Activated CD4-positive, alpha-beta T cell treated with anti-CD3 and anti-CD28 coated beads for 48 hours (primary cell): ENCODE measurements around the gene ZNF18.
A peak's percentile ranks its signal among the peaks of the same experiment; 100 is the strongest.
"Not testable (repeated sequence)": the region's sequence is repeated elsewhere in the genome, so short reads cannot be mapped to it uniquely, and the experiment has no call there.

Source experiments
- DNase-seq: peaks from one replicate; pipeline ENCODE4 v3.0.0-alpha.2; 2020

ZNF18 gene

GRCh38 chr17:11986179-11986941, 10.9 kb downstream of the ZNF18 start:
- DNase-seq: no peak

- DNase-seq: no peak
Observed at GRCh38 chr17:11981862-11982261, 15.4 kb downstream of the ZNF18 start.

DNA sequence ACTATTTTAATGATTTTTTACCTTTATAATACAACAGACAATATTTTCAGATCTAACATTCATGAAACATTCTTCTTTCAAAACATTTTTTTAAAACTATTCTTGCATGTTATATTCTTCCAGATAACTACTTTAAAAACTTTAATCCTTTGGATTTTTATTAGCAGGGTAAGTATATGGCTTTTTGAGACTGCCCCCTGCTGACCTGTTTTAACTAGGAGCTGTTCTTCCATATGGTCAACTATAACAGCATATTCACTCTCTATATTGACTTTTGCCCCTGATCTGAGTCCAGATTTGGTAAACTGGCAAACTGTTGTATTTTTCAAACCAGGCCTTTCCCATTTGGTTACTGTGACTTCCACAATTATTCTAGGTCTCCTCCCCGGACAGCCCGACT, 16.5 kb downstream of the ZNF18 start:
- no peak for DNase-seq

DNA sequence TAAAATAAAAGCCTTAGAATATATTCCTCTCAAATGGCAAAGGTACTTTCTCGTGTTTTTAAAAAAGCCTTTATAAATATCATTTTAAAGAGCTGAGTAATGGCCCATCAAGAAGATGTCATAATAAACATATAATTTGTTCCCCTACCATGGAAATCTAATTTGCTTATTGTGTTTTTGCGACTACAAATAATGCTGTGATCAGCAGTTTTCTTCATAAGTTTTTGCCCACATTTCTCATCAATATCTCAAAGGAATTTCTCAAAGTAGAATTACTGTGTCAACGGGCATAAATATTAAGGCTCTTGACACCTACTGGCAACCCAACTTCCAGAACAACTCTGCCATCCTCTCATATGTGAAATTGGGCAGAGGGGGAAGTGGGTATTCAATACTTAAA, 17.5 kb downstream of the ZNF18 start:
- DNase-seq: no peak

GRCh38 chr17:11972741-11973140, 24.5 kb downstream of the ZNF18 start:
- DNase-seq: not testable (repeated sequence)

- DNase-seq: no peak
Observed at GRCh38 chr17:11969565-11969964, 27.7 kb downstream of the ZNF18 start.

DNA sequence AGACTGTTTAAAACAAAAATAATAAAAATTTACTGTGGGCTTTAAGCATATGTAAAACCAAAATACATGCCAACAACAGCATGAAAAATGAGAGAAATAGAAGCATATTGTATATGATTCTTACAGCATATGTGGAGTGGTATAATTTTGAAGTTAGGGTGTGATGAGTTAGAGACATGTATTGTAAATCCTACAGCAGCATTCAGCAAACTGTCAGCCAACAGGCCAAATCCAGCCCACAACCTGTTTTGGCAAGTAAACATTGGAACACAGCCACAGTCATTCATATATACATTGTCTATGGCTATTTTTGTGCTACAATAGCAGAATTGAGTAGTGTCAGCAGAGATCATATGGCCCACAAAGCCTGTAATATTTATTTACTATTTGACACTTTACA, 42.3 kb downstream of the ZNF18 start:
- no peak for DNase-seq

- DNase-seq: no peak
Observed at GRCh38 chr17:11953924-11954323, 43.4 kb downstream of the ZNF18 start.

GRCh38 chr17:11952610-11953009, 44.7 kb downstream of the ZNF18 start:
- DNase-seq: no peak

- DNase-seq: no peak
Observed at GRCh38 chr17:11950771-11951519, 46.3 kb downstream of the ZNF18 start.

DNA sequence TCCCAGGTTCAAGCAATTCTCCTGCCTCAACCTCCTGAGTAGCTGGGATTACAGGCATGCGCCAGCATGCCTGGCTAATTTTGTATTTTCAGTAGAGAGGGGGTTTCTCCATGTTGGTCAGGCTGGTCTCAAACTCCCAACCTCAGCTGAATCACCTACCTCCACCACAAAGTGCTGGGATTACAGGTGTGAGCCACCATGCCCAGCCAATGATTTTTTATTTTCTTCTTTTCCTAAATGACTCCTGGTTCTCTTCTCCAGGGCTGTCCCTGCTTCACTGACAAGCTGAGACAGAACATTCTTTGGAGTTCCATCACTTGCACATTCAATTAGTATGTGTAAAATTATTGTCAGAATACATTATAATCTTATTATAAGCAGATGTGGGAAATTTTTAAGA, 47.7 kb downstream of the ZNF18 start:
- DNase-seq: not testable (repeated sequence)

GRCh38 chr17:11948789-11949188, 48.5 kb downstream of the ZNF18 start:
- no peak for DNase-seq

DNA sequence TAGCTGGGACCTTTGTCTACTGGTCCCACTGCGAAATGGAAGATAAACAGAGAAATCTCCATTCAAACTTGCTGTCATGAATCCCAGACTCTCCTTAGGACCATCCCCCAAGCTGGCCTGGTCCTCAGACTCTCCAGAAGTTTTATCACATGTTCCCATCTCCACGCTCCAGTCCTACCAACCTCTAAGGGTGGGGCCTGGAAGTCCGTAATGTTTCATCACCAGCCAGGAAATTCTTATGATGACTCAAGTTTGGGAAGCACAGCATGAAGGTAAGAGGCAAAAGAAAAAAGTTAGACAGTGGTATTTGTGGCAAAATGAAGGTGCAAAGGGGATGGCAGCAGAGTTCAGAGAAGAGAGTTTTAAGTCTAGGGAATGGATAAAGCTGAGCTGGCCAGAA, 52.7 kb downstream of the ZNF18 start:
- no peak for DNase-seq

GRCh38 chr17:11943759-11944347, 53.4 kb downstream of the ZNF18 start:
- no peak for DNase-seq

GRCh38 chr17:11943086-11943485, 54.2 kb downstream of the ZNF18 start:
- not testable (repeated sequence) for DNase-seq

- no peak for DNase-seq
Observed at GRCh38 chr17:11940904-11941303, 56.4 kb downstream of the ZNF18 start.

DNA sequence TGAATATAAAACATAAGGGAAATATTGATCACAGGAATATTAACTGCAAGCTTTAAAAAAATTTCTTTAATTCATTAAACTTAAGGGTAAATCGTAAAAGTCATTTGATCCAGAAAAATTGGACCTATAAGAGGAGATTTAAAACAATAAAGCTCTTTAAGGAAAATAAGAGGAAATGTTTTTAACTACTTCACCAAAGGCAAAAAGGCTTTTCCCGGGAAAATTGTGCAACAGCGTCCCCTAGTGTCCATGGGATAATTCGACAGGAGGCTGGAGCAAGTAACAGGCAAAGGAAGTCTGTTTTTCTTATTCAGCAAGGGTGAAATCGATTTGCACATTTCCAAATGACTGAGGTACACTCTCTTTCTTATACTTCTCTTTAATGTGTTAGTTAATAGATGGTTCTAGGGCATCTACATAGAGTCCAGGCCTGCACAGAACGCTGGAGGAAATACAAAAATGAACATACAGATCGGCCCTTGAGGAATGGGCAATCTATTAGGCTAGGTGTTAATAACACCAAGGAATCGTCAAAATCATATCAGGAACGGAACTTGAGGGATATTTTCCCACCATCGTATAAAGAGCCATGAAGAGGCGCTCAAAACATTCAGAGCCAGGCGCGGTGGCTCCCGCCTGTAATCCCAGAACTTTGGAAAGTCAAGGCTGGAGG, 61.4 kb downstream of the ZNF18 start:
- DNase-seq: peak; percentile 51

DNA sequence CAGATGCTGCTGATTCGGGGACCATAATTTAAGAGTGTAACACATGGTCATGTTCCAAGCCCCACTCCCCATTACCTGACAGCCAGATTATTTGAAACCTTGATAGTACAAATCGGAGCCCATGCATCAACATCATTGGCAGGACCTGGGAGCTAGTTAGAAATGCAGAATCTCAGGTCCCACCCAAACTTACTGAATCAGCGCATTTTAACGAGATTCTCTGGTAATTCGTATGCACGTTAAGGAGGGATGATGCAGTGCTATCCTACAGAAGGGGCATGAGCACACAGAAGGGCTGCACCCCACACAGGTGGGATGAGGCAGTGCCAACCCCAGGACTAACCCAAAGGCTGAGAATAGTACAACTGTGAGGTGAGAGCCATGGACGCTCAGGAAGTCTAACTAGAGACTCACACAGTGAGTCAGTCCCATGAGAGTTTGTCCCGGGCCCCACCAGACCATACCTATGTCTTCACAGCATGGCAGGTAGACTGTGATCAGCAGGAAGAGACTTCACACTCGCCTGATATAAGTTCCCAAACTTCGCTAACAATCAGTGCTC, 64.9 kb downstream of the ZNF18 start:
- DNase-seq: no peak

DNA sequence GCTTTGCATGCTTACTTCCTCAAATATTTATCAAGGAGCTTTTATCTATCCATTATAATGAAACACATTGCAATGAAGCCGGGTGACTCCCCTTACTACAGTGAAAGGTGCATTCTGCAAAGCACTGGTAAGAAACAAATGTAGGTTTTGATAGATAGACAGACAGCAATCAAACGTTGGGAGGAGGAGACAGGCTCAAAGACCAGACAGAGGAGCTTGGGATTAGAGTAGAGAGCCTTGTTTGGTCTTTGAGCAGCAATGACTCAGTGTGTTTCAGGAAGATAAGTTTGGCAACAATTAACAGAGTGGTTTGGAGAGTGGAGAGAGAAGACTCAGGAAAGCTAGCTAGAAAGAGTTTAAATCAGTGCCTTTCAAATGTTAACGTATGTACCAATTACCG, 68.8 kb downstream of the ZNF18 start:
- no peak for DNase-seq
